CD4-positive, alpha-beta T cell (primary cell): ENCODE measurements around the gene COG2. TPM values are rescaled to one million over a fixed set of nuclear protein-coding genes. Genes with fewer than 3 reads are reported as not detected.

ENCODE experiments used
- ATAC-seq: fragments of 200-7000 bp; cut with Tn5 transposase; one replicate; pipeline ENCODE4 v1.10.0; 2022; ENCODE audit warnings: mild to moderate bottlenecking; ENCODE audit not compliant: poor library complexity
- CTCF ChIA-PET: fragments of 350-600 bp; sonication (Branson Sonifier 250); formaldehyde crosslinking; loops from one replicate; lab custom pipeline; 2021; ENCODE audit warnings: antibody characterized with exemption, inconsistent platforms; lab: Charles Lee
- POLR2A ChIA-PET: fragments of 350-600 bp; sonication (Branson Sonifier 250); formaldehyde crosslinking; loops from one replicate; lab custom pipeline; 2021; ENCODE audit warnings: antibody characterized with exemption, inconsistent platforms; lab: Charles Lee
- DNase-seq, 14 experiments: peaks; one replicate each; pipeline ENCODE4 v3.0.0-alpha.2; 2013 to 2020; ENCODE audit warnings: mixed read lengths in 2 of 14
- H3K27ac ChIP-seq, 2 donors: one replicate each; pipeline versions ENCODE4 v1.5.1 to v1.7.0; 2013; ENCODE audit warnings: low read length in 2 of 2, low read depth in 1 of 2, mild to moderate bottlenecking in 1 of 2
- H3K27me3 ChIP-seq, 2 experiments: 1 replicate in 1 of 2; 2 replicates in 1 of 2; pipeline versions ENCODE4 v1.6.1 to v1.7.0; 2013; ENCODE audit warnings: low read length in 2 of 2, control low read depth in 1 of 2, mild to moderate bottlenecking in 1 of 2, moderate library complexity in 1 of 2; ENCODE audit not compliant: insufficient read depth in 2 of 2, control insufficient read depth in 1 of 2
- H3K36me3 ChIP-seq: one replicate; pipeline ENCODE4 v1.6.1; 2013; ENCODE audit warnings: low read length, control low read depth; ENCODE audit not compliant: insufficient read depth
- H3K4me1 ChIP-seq: one replicate; pipeline ENCODE4 v1.6.1; 2013; ENCODE audit warnings: low read length, control low read depth; ENCODE audit not compliant: insufficient read depth
- H3K4me3 ChIP-seq: one replicate; pipeline ENCODE4 v1.5.1; 2013; ENCODE audit warnings: mild to moderate bottlenecking, low read length, moderate library complexity
- H3K9me3 ChIP-seq, 2 experiments: 1 replicate in 1 of 2; 2 replicates in 1 of 2; pipeline versions ENCODE4 v1.6.1 to v1.7.0; 2013; ENCODE audit warnings: low read length in 2 of 2, mild to moderate bottlenecking in 2 of 2, control low read depth in 1 of 2, moderate library complexity in 1 of 2; ENCODE audit not compliant: control insufficient read depth in 1 of 2, insufficient read depth in 1 of 2
- H3K27ac Mint-ChIP-seq: one replicate; pipeline ENCODE4 v1.8.0; 2020; ENCODE audit warnings: mixed read lengths
- H3K27me3 Mint-ChIP-seq: one replicate; pipeline ENCODE4 v1.8.0; 2021; ENCODE audit warnings: mixed read lengths
- H3K36me3 Mint-ChIP-seq: one replicate; pipeline ENCODE4 v1.8.0; 2021; ENCODE audit warnings: low read depth, mixed read lengths
- H3K4me1 Mint-ChIP-seq: one replicate; pipeline ENCODE4 v1.8.0; 2021; ENCODE audit warnings: low read depth, mixed read lengths
- H3K4me3 Mint-ChIP-seq: one replicate; pipeline ENCODE4 v1.8.0; 2020; ENCODE audit warnings: mild to moderate bottlenecking, mixed read lengths
- H3K9me3 Mint-ChIP-seq: one replicate; pipeline ENCODE4 v1.8.0; 2020; ENCODE audit warnings: mixed read lengths
- CTCF ChIP-seq: fragments of 200-600 bp; IDR thresholded peaks from one replicate; pipeline ENCODE4 v1.8.0; 2022; ENCODE audit warnings: antibody characterized with exemption, mild to moderate bottlenecking
- intact Hi-C, 2 experiments: fragments of 100-400 bp; cut with DNase I in 1 of 2; cut with micrococcal nuclease in 1 of 2; formaldehyde crosslinking; loops; one replicate each; pipeline versions ENCODE4 v1.15.1 to v1.9.0; 2023 to 2025; cut with DNase I, micrococcal nuclease
- total RNA-seq, 174 experiments: library from RNA in 2 of 174; stranded (reverse) in 2 of 174; gene quantifications; one replicate each; pipeline ENCODE4 v1.2.3 and lab custom pipeline; 2021 to 2026

Gene COG2
- total RNA-seq, 2 experiments from 2014 or later: 17.3 to 21.4 TPM

- TF ChIP-seq CTCF: no peak
- POLR2A ChIA-PET: no interaction called here
- Mint-ChIP-seq H3K36me3 (peaks cover 96% of the 10 kb centered on the region), H3K27ac (no peak overlapping the region), H3K9me3 (no peaks in the 10 kb centered on the region), H3K4me3 (no peak overlapping the region), H3K4me1 (no peaks in the 10 kb centered on the region), H3K27me3 (no peaks in the 10 kb centered on the region)
- CTCF ChIA-PET: interaction anchor here (1.2 kb wide), 1 partner anchor 11 kb away, joined by 4 read pairs; no protein-coding TSS in a partner anchor
- Histone ChIP-seq H3K4me3 (no peak overlapping the region), H3K4me1 (no peaks in the 10 kb centered on the region), H3K27ac (no peak overlapping the region), H3K27me3 (no peaks in the 10 kb centered on the region), H3K9me3 (no peaks in the 10 kb centered on the region), H3K36me3 (peaks cover 79% of the 10 kb centered on the region)
- ATAC-seq (no peak), DNase-seq (no peak)
- intact Hi-C loops: no loop called here
Measured at GRCh38 chr1:230679192-230679591, 36.9 kb downstream of the COG2 start.

DNA sequence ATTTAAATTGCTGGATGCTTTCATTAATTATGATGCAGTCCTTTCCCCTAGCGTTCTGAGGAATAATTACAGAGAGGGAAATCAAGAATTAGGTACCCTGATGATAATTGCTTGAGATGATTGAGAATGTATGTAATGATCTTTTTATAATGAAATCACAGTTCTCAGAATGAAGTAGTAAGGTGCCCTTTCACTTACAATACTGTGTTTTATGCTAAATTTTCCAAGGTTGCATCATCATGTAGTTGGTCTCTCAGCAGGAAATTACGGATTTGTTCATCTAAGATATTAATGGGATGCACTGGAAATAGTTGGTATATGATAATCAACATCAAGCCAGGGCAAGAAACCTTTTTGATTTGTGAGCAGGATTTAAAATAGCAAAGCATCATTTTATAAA, 37.5 kb downstream of the COG2 start:
- H3K27me3 ChIP-seq: no peaks in the 10 kb centered on the region
- Mint-ChIP-seq H3K27ac (no peak overlapping the region), H3K4me3 (no peak overlapping the region), H3K27me3 (no peaks in the 10 kb centered on the region), H3K9me3 (no peaks in the 10 kb centered on the region), H3K4me1 (no peaks in the 10 kb centered on the region), H3K36me3 (peaks cover 96% of the 10 kb centered on the region)
- intact Hi-C loops: no loop called here
- CTCF ChIA-PET: interaction anchor here (1.2 kb wide), 1 partner anchor 11 kb away, joined by 4 read pairs; no protein-coding TSS in a partner anchor
- H3K4me3 ChIP-seq: no peak overlapping the region
- ATAC-seq (no peak), DNase-seq (no peak)
- TF ChIP-seq CTCF: no peak
- no peak overlapping the region for H3K27ac ChIP-seq
- POLR2A ChIA-PET: no interaction called here
- H3K4me1 ChIP-seq: no peaks in the 10 kb centered on the region
- H3K9me3 ChIP-seq: no peaks in the 10 kb centered on the region
- peaks cover 81% of the 10 kb centered on the region for H3K36me3 ChIP-seq

GRCh38 chr1:230680300-230681025, 38.2 kb downstream of the COG2 start:
- TF ChIP-seq CTCF: no peak

More at GRCh38 chr1:230680300-230681025, 38.2 kb downstream of the COG2 start:
- intact Hi-C loops: no loop called here
- no peaks in the 10 kb centered on the region for H3K4me1 Mint-ChIP-seq
- ChIA-PET CTCF (no interaction called here), POLR2A (no interaction called here)
- no peak overlapping the region for H3K4me3 ChIP-seq
- peaks cover 82% of the 10 kb centered on the region for H3K36me3 ChIP-seq
- no peaks in the 10 kb centered on the region for H3K9me3 Mint-ChIP-seq
- ATAC-seq (no peak), DNase-seq (no peak)
- H3K27ac Mint-ChIP-seq: no peak overlapping the region
- no peak overlapping the region for H3K27ac ChIP-seq
- H3K27me3 ChIP-seq: no peaks in the 10 kb centered on the region
- peaks cover 97% of the 10 kb centered on the region for H3K36me3 Mint-ChIP-seq
- no peaks in the 10 kb centered on the region for H3K27me3 Mint-ChIP-seq
- H3K4me3 Mint-ChIP-seq: no peak overlapping the region
- no peaks in the 10 kb centered on the region for H3K4me1 ChIP-seq
- no peaks in the 10 kb centered on the region for H3K9me3 ChIP-seq
